ENCODE results near the gene OLFM3.

Gene OLFM3

GRCh38 chr1:101945884-101946283, 50.8 kb downstream of the OLFM3 start:
- TF ChIP-seq ZFX (IDR thresholded peaks at IDR 0.05) (no peak), CTCF (conservative IDR thresholded peaks at IDR 0.05) (no peak; the same call in 1 of the 2 replicates)
- no peak overlapping the region for H3K27ac ChIP-seq

DNA sequence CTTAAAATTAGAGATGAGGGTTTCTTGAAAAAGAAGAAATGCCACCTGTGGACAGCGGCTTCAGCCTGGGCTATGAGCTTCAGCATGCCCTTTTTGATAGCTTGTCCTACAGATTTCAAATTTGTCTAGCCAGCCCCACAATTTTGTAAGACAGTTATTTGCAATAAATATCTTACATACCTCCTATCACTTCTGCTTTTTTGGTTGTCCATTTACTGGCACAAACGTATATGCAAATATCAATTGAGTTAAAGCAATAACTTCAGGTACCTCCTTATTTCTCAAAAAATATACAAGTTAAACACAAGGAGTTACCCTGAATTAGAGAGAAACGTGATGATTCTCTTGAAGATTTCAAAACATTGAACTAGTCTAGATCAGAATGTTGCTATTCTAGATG, 53.5 kb downstream of the OLFM3 start:
- TF ChIP-seq CTCF (conservative IDR thresholded peaks at IDR 0.05) (no peak), ZFX (IDR thresholded peaks at IDR 0.05) (no peak)

DNA sequence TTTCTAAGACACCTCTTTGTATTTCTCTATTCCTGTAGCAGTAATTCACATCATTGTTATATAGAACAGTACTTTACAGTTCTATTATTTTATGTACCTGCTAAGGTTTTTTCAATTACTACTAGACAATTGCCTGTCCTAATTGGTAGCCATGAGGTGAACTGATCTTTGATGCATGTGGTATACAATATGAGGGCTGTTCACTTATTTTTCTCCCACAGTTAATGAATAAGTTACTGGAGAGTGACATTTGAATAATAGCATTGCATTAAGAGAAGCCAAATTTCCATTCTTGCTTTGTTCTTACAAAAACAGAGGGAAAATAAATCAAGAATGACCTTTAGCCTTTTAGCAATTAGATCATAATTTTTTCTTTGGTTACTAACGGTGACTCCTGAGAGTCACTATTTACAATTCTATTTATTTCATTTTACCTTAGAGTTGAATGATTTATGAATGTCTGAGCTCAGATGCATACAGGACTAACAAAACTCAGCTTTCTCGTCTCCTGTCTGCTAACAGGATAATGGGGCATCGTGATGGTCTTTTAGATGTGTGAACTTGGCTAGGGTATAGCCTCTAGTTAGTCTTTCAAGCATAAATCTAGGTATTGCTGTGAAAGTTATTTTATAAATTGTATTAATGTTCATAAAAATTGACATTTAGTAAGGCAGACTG, 54.1 kb downstream of the OLFM3 start:
- H3K27ac ChIP-seq, result no peak overlapping the region
- TF ChIP-seq CTCF (conservative IDR thresholded peaks at IDR 0.05) (no peak), ZFX (IDR thresholded peaks at IDR 0.05) (no peak)

More for the DNA sequence above, 53.5 kb downstream of the OLFM3 start:
- no peak overlapping the region for H3K27ac ChIP-seq

GRCh38 chr1:101938681-101939080, 58.0 kb downstream of the OLFM3 start:
- H3K27ac ChIP-seq, result no peak overlapping the region
- TF ChIP-seq ZFX (IDR thresholded peaks at IDR 0.05), result no peak
- TF ChIP-seq CTCF (conservative IDR thresholded peaks at IDR 0.05), result 0 out of 2 replicates have a peak, but pooled peaks have one; percentile 12

GRCh38 chr1:101929343-101929742, 67.4 kb downstream of the OLFM3 start:
- no peak for TF ChIP-seq CTCF (conservative IDR thresholded peaks at IDR 0.05)
- TF ChIP-seq ZFX (IDR thresholded peaks at IDR 0.05), result no peak
- no peak overlapping the region for H3K27ac ChIP-seq

GRCh38 chr1:101928829-101929228, 67.9 kb downstream of the OLFM3 start:
- H3K27ac ChIP-seq, result no peak overlapping the region
- no peak for TF ChIP-seq CTCF (conservative IDR thresholded peaks at IDR 0.05)
- no peak for TF ChIP-seq ZFX (IDR thresholded peaks at IDR 0.05)

DNA sequence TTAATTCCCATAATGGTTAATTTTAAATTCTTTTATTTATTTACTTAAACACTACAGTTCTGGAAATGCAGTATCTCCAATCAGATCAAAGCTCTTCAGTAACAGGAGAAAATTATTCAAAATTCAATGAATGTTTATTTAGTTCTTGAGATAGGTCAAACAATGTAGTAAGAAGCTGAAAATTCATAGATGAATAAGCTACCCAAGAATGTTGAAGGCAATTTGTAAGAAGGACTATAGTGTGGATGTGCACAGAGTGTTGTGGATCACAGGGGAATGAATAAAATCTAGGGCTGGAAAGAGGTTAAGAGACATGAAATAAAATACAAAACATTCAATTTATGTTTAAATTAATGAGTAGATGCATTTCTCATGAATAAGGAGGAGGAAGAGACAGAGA, 72.0 kb downstream of the OLFM3 start:
- no peak overlapping the region for H3K27ac ChIP-seq
- TF ChIP-seq ZFX (IDR thresholded peaks at IDR 0.05) (no peak), CTCF (conservative IDR thresholded peaks at IDR 0.05) (no peak)

All from C4-2B (cell line).